Stimulated activated CD4-positive, alpha-beta T cell treated with anti-CD3 and anti-CD28 coated beads, Interleukin-12 subunit alpha, Interleukin-12 subunit beta, amount 100 ng/mL, for 24 hours (primary cell): ENCODE results near the gene MCTP2.
"Not testable (repeated sequence)": the region's sequence is repeated elsewhere in the genome, so short reads cannot be mapped to it uniquely, and the experiment has no call there.

ENCODE experiments used
- DNase-seq, 2 experiments: peaks; one replicate each; pipeline ENCODE4 v3.0.0-alpha.2; 2020; ENCODE audit warnings: low read depth in 2 of 2

MCTP2 gene

GRCh38 chr15:94453227-94453988 is 222.0 kb downstream of the MCTP2 start:
- DNase-seq: no peak

- DNase-seq: no peak
Measured at GRCh38 chr15:94455297-94455696, 223.9 kb downstream of the MCTP2 start.

- DNase-seq: no peak
Measured at GRCh38 chr15:94456226-94456625, 224.9 kb downstream of the MCTP2 start.

- DNase-seq: no peak
Measured at GRCh38 chr15:94457661-94458060, 226.3 kb downstream of the MCTP2 start.

GRCh38 chr15:94460624-94461023 is 229.3 kb downstream of the MCTP2 start:
- no peak for DNase-seq

GRCh38 chr15:94467034-94467433 is 235.7 kb downstream of the MCTP2 start:
- no peak for DNase-seq

GRCh38 chr15:94470492-94470891 is 239.1 kb downstream of the MCTP2 start:
- DNase-seq: no peak

- DNase-seq: no peak
Measured at GRCh38 chr15:94476686-94477085, 245.3 kb downstream of the MCTP2 start.

GRCh38 chr15:94477913-94478553 is 246.7 kb downstream of the MCTP2 start:
- DNase-seq: no peak

- DNase-seq: no peak
Measured at GRCh38 chr15:94478763-94479162, 247.4 kb downstream of the MCTP2 start.

GRCh38 chr15:94480289-94480834 is 249.0 kb downstream of the MCTP2 start:
- DNase-seq: no peak

- DNase-seq: no peak
Measured at GRCh38 chr15:94485148-94485719, 253.9 kb downstream of the MCTP2 start.

GRCh38 chr15:94487635-94488034 is 256.3 kb downstream of the MCTP2 start:
- no peak for DNase-seq

GRCh38 chr15:94493176-94493575 is 261.8 kb downstream of the MCTP2 start:
- DNase-seq: no peak

- DNase-seq: not testable (repeated sequence)
Measured at GRCh38 chr15:94493586-94493985, 262.2 kb downstream of the MCTP2 start.

GRCh38 chr15:94494732-94495131 is 263.4 kb downstream of the MCTP2 start:
- DNase-seq: no peak

GRCh38 chr15:94503293-94503692 is 271.9 kb downstream of the MCTP2 start:
- no peak for DNase-seq

GRCh38 chr15:94509259-94509658 is 277.9 kb downstream of the MCTP2 start:
- no peak for DNase-seq

- DNase-seq: no peak
Measured at GRCh38 chr15:94522125-94522524, 290.8 kb downstream of the MCTP2 start.

- no peak for DNase-seq
Measured at GRCh38 chr15:94523873-94524272, 292.5 kb downstream of the MCTP2 start.

- no peak for DNase-seq
Measured at GRCh38 chr15:94524565-94524964, 293.2 kb downstream of the MCTP2 start.

GRCh38 chr15:94526071-94526689 is 294.8 kb downstream of the MCTP2 start:
- DNase-seq: no peak
